GM12892 (cell line): ENCODE results near the gene PNLIPRP1.

ENCODE experiments used
- POLR2A ChIP-seq: IDR thresholded peaks from 2 replicates; pipeline ENCODE4 v1.6.1; 2011; ENCODE audit warnings: low read depth, low read length, control low read depth
- POLR2AphosphoS5 ChIP-seq: IDR thresholded peaks from 2 replicates; pipeline ENCODE4 v1.6.1; 2011; ENCODE audit warnings: low read depth, low read length, control low read depth

DNA sequence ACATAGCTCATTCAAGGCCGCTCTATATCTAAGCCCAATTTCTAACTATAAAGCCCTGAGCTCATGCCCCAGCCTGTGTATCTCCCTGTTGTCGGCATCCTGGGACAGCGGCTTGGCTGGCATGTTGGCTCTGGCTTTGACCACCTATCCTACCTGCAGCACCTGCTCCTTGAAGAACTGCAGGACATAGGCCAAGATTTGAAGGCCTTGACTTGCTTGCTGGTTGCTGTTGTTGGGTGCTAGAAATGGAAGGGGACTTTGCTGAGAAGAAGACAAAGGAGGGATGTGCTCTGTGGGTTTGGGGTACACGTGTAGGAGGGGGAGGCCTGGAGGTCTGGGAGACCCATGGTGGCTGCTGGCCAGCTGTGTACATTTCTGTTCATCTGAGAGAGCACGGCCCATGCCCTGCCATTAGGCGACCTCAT lies 41.1 kb downstream of the PNLIPRP1 start:
- no peak for TF ChIP-seq POLR2AphosphoS5
- TF ChIP-seq POLR2A, result no peak
